Natural killer cell (primary cell): ENCODE measurements around the gene EVC. TPM values are rescaled to one million over a fixed set of nuclear protein-coding genes. Genes with fewer than 3 reads are reported as not detected.

ENCODE experiments used
- ATAC-seq, 3 donors: fragments of 150-1000 bp in 2 of 3; fragments of 200-7000 bp in 1 of 3; cut with Tn5 transposase; 1 replicate in 1 of 3; 2 replicates in 2 of 3; pipeline ENCODE4 v1.10.0; 2021; ENCODE audit warnings: mild to moderate bottlenecking in 2 of 3, moderate library complexity in 2 of 3
- DNase-seq, 2 donors: peaks; one replicate each; pipeline versions ENCODE4 v3.0.0 to v3.0.0-alpha.2; 2013 to 2021; ENCODE audit warnings: mixed read lengths in 1 of 2
- H3K27ac ChIP-seq: one replicate; pipeline ENCODE4 v1.5.1; 2013; ENCODE audit warnings: mild to moderate bottlenecking, low read length
- H3K27me3 ChIP-seq: one replicate; pipeline ENCODE4 v1.6.1; 2013; ENCODE audit warnings: low read length; ENCODE audit not compliant: control insufficient read depth, insufficient read depth
- H3K36me3 ChIP-seq: one replicate; pipeline ENCODE4 v1.6.1; 2013; ENCODE audit warnings: low read length; ENCODE audit not compliant: control insufficient read depth, insufficient read depth
- H3K4me1 ChIP-seq: one replicate; pipeline ENCODE4 v1.6.1; 2013; ENCODE audit warnings: low read length; ENCODE audit not compliant: control insufficient read depth, insufficient read depth
- H3K4me3 ChIP-seq: one replicate; pipeline ENCODE4 v1.5.1; 2013; ENCODE audit warnings: low read length
- H3K9me3 ChIP-seq: one replicate; pipeline ENCODE4 v1.6.1; 2013; ENCODE audit warnings: low read length; ENCODE audit not compliant: control insufficient read depth, insufficient read depth
- H3K27ac Mint-ChIP-seq, 2 donors: one replicate each; pipeline ENCODE4 v1.8.0; 2022; ENCODE audit warnings: mild to moderate bottlenecking in 2 of 2, mixed read lengths in 2 of 2, moderate library complexity in 1 of 2
- H3K27me3 Mint-ChIP-seq, 2 donors: one replicate each; pipeline ENCODE4 v1.8.0; 2022; ENCODE audit warnings: low read depth in 2 of 2, mixed read lengths in 2 of 2
- H3K36me3 Mint-ChIP-seq: one replicate; pipeline ENCODE4 v1.8.0; 2022; ENCODE audit warnings: mixed read lengths
- H3K4me1 Mint-ChIP-seq, 2 donors: one replicate each; pipeline ENCODE4 v1.8.0; 2022; ENCODE audit warnings: mixed read lengths in 2 of 2
- H3K4me3 Mint-ChIP-seq: one replicate; pipeline ENCODE4 v1.8.0; 2022; ENCODE audit warnings: mild to moderate bottlenecking, moderate library complexity, mixed read lengths
- H3K9me3 Mint-ChIP-seq, 2 donors: one replicate each; pipeline ENCODE4 v1.8.0; 2022; ENCODE audit warnings: mixed read lengths in 2 of 2
- CTCF ChIP-seq: fragments of 200-600 bp; IDR thresholded peaks from one replicate; pipeline ENCODE4 v1.8.0; 2022; ENCODE audit warnings: antibody characterized with exemption
- WGBS: methylation state at CpG from one replicate; pipeline ENCODE4 v1.1.7; 2013; ENCODE audit warnings: missing lambda C conversion rate; ENCODE audit not compliant: insufficient coverage; 5-methylcytosine and 5-hydroxymethylcytosine counted together
- intact Hi-C: fragments of 100-400 bp; cut with micrococcal nuclease; formaldehyde crosslinking; loops from one replicate; pipeline ENCODE4 v1.14.2; 2022
- total RNA-seq, 4 donors: library from RNA; stranded (reverse); fragments of 120-200 nt in 1 of 4; gene quantifications; one replicate each; pipeline versions ENCODE4 v1.2.3 to v1.2.4, GENCODE V29; 2013 to 2022

The EVC gene
- total RNA-seq, 3 donors from 2014 or later (not counting 1 experiment from before 2014, with no cell fraction given) = 0.18 to 2.9 (median 0.42) TPM

- H3K36me3 Mint-ChIP-seq = no peaks in the 10 kb centered on the region
- 89% methylated on average over 11 of the region's 11 CpGs for WGBS
- intact Hi-C loops = no loop called here
- no peaks in the 10 kb centered on the region for H3K9me3 Mint-ChIP-seq
- TF ChIP-seq CTCF = no peak
- no peaks in the 10 kb centered on the region for H3K9me3 ChIP-seq
- no peak overlapping the region for H3K27ac Mint-ChIP-seq
- DNase-seq (no peak), ATAC-seq (no peak)
- H3K36me3 ChIP-seq = no peaks in the 10 kb centered on the region
- no peaks in the 10 kb centered on the region for H3K4me1 ChIP-seq
- no peak overlapping the region for H3K27ac ChIP-seq
- H3K4me3 ChIP-seq = no peak overlapping the region
- no peaks in the 10 kb centered on the region for H3K4me1 Mint-ChIP-seq
- no peaks in the 10 kb centered on the region for H3K27me3 Mint-ChIP-seq
- no peaks in the 10 kb centered on the region for H3K27me3 ChIP-seq
- H3K4me3 Mint-ChIP-seq = no peak overlapping the region
Observed at GRCh38 chr4:5798462-5798861, 87.5 kb downstream of the EVC start.

GRCh38 chr4:5798946-5799345 lies 87.9 kb downstream of the EVC start:
- no peaks in the 10 kb centered on the region for H3K9me3 ChIP-seq
- Mint-ChIP-seq H3K27me3 (no peaks in the 10 kb centered on the region), H3K9me3 (no peaks in the 10 kb centered on the region), H3K27ac (no peak overlapping the region), H3K4me1 (no peaks in the 10 kb centered on the region), H3K4me3 (no peak overlapping the region), H3K36me3 (no peaks in the 10 kb centered on the region)
- intact Hi-C loops = no loop called here
- no peaks in the 10 kb centered on the region for H3K4me1 ChIP-seq
- no peak for TF ChIP-seq CTCF
- H3K4me3 ChIP-seq = no peak overlapping the region
- H3K36me3 ChIP-seq = no peaks in the 10 kb centered on the region
- WGBS = 92% methylated on average over 9 of the region's 11 CpGs
- ATAC-seq (no peak), DNase-seq (no peak)
- no peak overlapping the region for H3K27ac ChIP-seq
- H3K27me3 ChIP-seq = no peaks in the 10 kb centered on the region

- Mint-ChIP-seq H3K36me3 (no peaks in the 10 kb centered on the region), H3K27ac (no peak overlapping the region), H3K9me3 (no peaks in the 10 kb centered on the region), H3K4me3 (no peak overlapping the region), H3K4me1 (no peaks in the 10 kb centered on the region), H3K27me3 (no peaks in the 10 kb centered on the region)
- no peaks in the 10 kb centered on the region for H3K9me3 ChIP-seq
- 88% methylated on average over 11 of the region's 11 CpGs for WGBS
- H3K27me3 ChIP-seq = no peaks in the 10 kb centered on the region
- H3K36me3 ChIP-seq = no peaks in the 10 kb centered on the region
- no peak overlapping the region for H3K27ac ChIP-seq
- no peak for ATAC-seq
- no peak for TF ChIP-seq CTCF
- H3K4me1 ChIP-seq = no peaks in the 10 kb centered on the region
- DNase-seq = no peak
- intact Hi-C loops = no loop called here
- H3K4me3 ChIP-seq = no peak overlapping the region
Observed at GRCh38 chr4:5799406-5799805, 88.4 kb downstream of the EVC start.

- intact Hi-C loops = no loop called here
- DNase-seq (no peak), ATAC-seq (no peak)
- Histone ChIP-seq H3K27ac (no peak overlapping the region), H3K36me3 (no peaks in the 10 kb centered on the region), H3K4me1 (no peaks in the 10 kb centered on the region), H3K4me3 (no peak overlapping the region), H3K27me3 (no peaks in the 10 kb centered on the region), H3K9me3 (no peaks in the 10 kb centered on the region)
- no peak for TF ChIP-seq CTCF
- no peaks in the 10 kb centered on the region for H3K36me3 Mint-ChIP-seq
- H3K9me3 Mint-ChIP-seq = no peaks in the 10 kb centered on the region
- WGBS = 91% methylated on average over 6 of the region's 10 CpGs
- no peak overlapping the region for H3K27ac Mint-ChIP-seq
- no peaks in the 10 kb centered on the region for H3K27me3 Mint-ChIP-seq
- H3K4me3 Mint-ChIP-seq = no peak overlapping the region
- no peaks in the 10 kb centered on the region for H3K4me1 Mint-ChIP-seq
Observed at GRCh38 chr4:5800496-5800895, 89.5 kb downstream of the EVC start.
